Measurements from ENCODE around the gene ZBTB39. TPM values are rescaled to one million over a fixed set of nuclear protein-coding genes. Genes with fewer than 3 reads are reported as not detected.

The ZBTB39 gene
- total RNA-seq, 1 donor from 2014 or later, result 5.7 TPM

- Histone ChIP-seq H3K27ac (ENCODE audit: low read depth, low read length) (no peak overlapping the region), H3K4me3 (ENCODE audit: low read length in 3 of 3) (no peak overlapping the region), H3K4me1 (ENCODE audit: control insufficient read depth in 3 of 3, insufficient read depth in 3 of 3, low read length in 3 of 3) (no peaks in the 10 kb centered on the region), H3K9me3 (ENCODE audit: control insufficient read depth in 3 of 3, low read length in 3 of 3) (no peaks in the 10 kb centered on the region), H3K36me3 (ENCODE audit: control insufficient read depth in 3 of 3, insufficient read depth in 3 of 3, low read length in 3 of 3) (no peaks in the 10 kb centered on the region), H3K27me3 (ENCODE audit: control insufficient read depth in 3 of 3, insufficient read depth in 3 of 3, low read length in 3 of 3) (peaks cover 4 to 26% (median 7%) of the 10 kb centered on the region in 3 donors), H3K9ac (ENCODE audit: low read depth in 1 of 3, low read length in 3 of 3) (no peak overlapping the region)
Measured at GRCh38 chr12:57046947-57047890, 40.9 kb upstream of the ZBTB39 start.

GRCh38 chr12:57046086-57046791 is 39.9 kb upstream of the ZBTB39 start:
- Histone ChIP-seq H3K4me3 (ENCODE audit: low read length in 3 of 3) (no peak overlapping the region), H3K27me3 (ENCODE audit: control insufficient read depth in 3 of 3, insufficient read depth in 3 of 3, low read length in 3 of 3) (peaks cover 4 to 26% (median 7%) of the 10 kb centered on the region in 3 donors), H3K36me3 (ENCODE audit: control insufficient read depth in 3 of 3, insufficient read depth in 3 of 3, low read length in 3 of 3) (no peaks in the 10 kb centered on the region), H3K9ac (ENCODE audit: low read depth in 1 of 3, low read length in 3 of 3) (no peak overlapping the region), H3K9me3 (ENCODE audit: control insufficient read depth in 3 of 3, low read length in 3 of 3) (no peaks in the 10 kb centered on the region), H3K27ac (ENCODE audit: low read depth, low read length) (no peak overlapping the region), H3K4me1 (ENCODE audit: control insufficient read depth in 3 of 3, insufficient read depth in 3 of 3, low read length in 3 of 3) (no peaks in the 10 kb centered on the region)

GRCh38 chr12:57044889-57045288 is 38.5 kb upstream of the ZBTB39 start:
- no peak overlapping the region for H3K4me3 ChIP-seq (ENCODE audit: low read length in 3 of 3)
- peaks cover 4 to 24% (median 7%) of the 10 kb centered on the region in 3 donors for H3K27me3 ChIP-seq (ENCODE audit: control insufficient read depth in 3 of 3, insufficient read depth in 3 of 3, low read length in 3 of 3)
- H3K9me3 ChIP-seq (ENCODE audit: control insufficient read depth in 3 of 3, low read length in 3 of 3), result no peaks in the 10 kb centered on the region
- H3K36me3 ChIP-seq (ENCODE audit: control insufficient read depth in 3 of 3, insufficient read depth in 3 of 3, low read length in 3 of 3), result no peaks in the 10 kb centered on the region
- no peaks in the 10 kb centered on the region for H3K4me1 ChIP-seq (ENCODE audit: control insufficient read depth in 3 of 3, insufficient read depth in 3 of 3, low read length in 3 of 3)
- H3K9ac ChIP-seq (ENCODE audit: low read depth in 1 of 3, low read length in 3 of 3), result no peak overlapping the region
- no peak overlapping the region for H3K27ac ChIP-seq (ENCODE audit: low read depth, low read length)

GRCh38 chr12:57044468-57044867 is 38.1 kb upstream of the ZBTB39 start:
- Histone ChIP-seq H3K9ac (ENCODE audit: low read depth in 1 of 3, low read length in 3 of 3) (no peak overlapping the region), H3K36me3 (ENCODE audit: control insufficient read depth in 3 of 3, insufficient read depth in 3 of 3, low read length in 3 of 3) (no peaks in the 10 kb centered on the region), H3K4me1 (ENCODE audit: control insufficient read depth in 3 of 3, insufficient read depth in 3 of 3, low read length in 3 of 3) (no peaks in the 10 kb centered on the region), H3K9me3 (ENCODE audit: control insufficient read depth in 3 of 3, low read length in 3 of 3) (no peaks in the 10 kb centered on the region), H3K4me3 (ENCODE audit: low read length in 3 of 3) (no peak overlapping the region), H3K27ac (ENCODE audit: low read depth, low read length) (no peak overlapping the region), H3K27me3 (ENCODE audit: control insufficient read depth in 3 of 3, insufficient read depth in 3 of 3, low read length in 3 of 3) (peaks cover 4 to 21% (median 7%) of the 10 kb centered on the region in 3 donors)

- Histone ChIP-seq H3K36me3 (ENCODE audit: control insufficient read depth in 3 of 3, insufficient read depth in 3 of 3, low read length in 3 of 3) (no peaks in the 10 kb centered on the region), H3K9ac (ENCODE audit: low read depth in 1 of 3, low read length in 3 of 3) (no peak overlapping the region), H3K9me3 (ENCODE audit: control insufficient read depth in 3 of 3, low read length in 3 of 3) (no peaks in the 10 kb centered on the region), H3K4me1 (ENCODE audit: control insufficient read depth in 3 of 3, insufficient read depth in 3 of 3, low read length in 3 of 3) (no peaks in the 10 kb centered on the region), H3K27ac (ENCODE audit: low read depth, low read length) (no peak overlapping the region), H3K27me3 (ENCODE audit: control insufficient read depth in 3 of 3, insufficient read depth in 3 of 3, low read length in 3 of 3) (peaks cover 4 to 21% (median 7%) of the 10 kb centered on the region in 3 donors), H3K4me3 (ENCODE audit: low read length in 3 of 3) (no peak overlapping the region)
Measured at GRCh38 chr12:57042695-57043094, 36.3 kb upstream of the ZBTB39 start.

GRCh38 chr12:57040750-57041149 is 34.4 kb upstream of the ZBTB39 start:
- Histone ChIP-seq H3K27me3 (ENCODE audit: control insufficient read depth in 3 of 3, insufficient read depth in 3 of 3, low read length in 3 of 3) (peaks cover 0 to 5% (median 4%) of the 10 kb centered on the region in 3 donors), H3K27ac (ENCODE audit: low read depth, low read length) (no peak overlapping the region), H3K9me3 (ENCODE audit: control insufficient read depth in 3 of 3, low read length in 3 of 3) (no peaks in the 10 kb centered on the region), H3K9ac (ENCODE audit: low read depth in 1 of 3, low read length in 3 of 3) (no peak overlapping the region), H3K36me3 (ENCODE audit: control insufficient read depth in 3 of 3, insufficient read depth in 3 of 3, low read length in 3 of 3) (no peaks in the 10 kb centered on the region), H3K4me3 (ENCODE audit: low read length in 3 of 3) (no peak overlapping the region), H3K4me1 (ENCODE audit: control insufficient read depth in 3 of 3, insufficient read depth in 3 of 3, low read length in 3 of 3) (no peaks in the 10 kb centered on the region)

GRCh38 chr12:57040211-57040610 is 33.9 kb upstream of the ZBTB39 start:
- no peaks in the 10 kb centered on the region for H3K4me1 ChIP-seq (ENCODE audit: control insufficient read depth in 3 of 3, insufficient read depth in 3 of 3, low read length in 3 of 3)
- H3K27me3 ChIP-seq (ENCODE audit: control insufficient read depth in 3 of 3, insufficient read depth in 3 of 3, low read length in 3 of 3), result peaks cover 0 to 5% (median 4%) of the 10 kb centered on the region in 3 donors
- H3K27ac ChIP-seq (ENCODE audit: low read depth, low read length), result no peak overlapping the region
- H3K9ac ChIP-seq (ENCODE audit: low read depth in 1 of 3, low read length in 3 of 3), result no peak overlapping the region
- H3K4me3 ChIP-seq (ENCODE audit: low read length in 3 of 3), result no peak overlapping the region
- no peaks in the 10 kb centered on the region for H3K9me3 ChIP-seq (ENCODE audit: control insufficient read depth in 3 of 3, low read length in 3 of 3)
- no peaks in the 10 kb centered on the region for H3K36me3 ChIP-seq (ENCODE audit: control insufficient read depth in 3 of 3, insufficient read depth in 3 of 3, low read length in 3 of 3)

GRCh38 chr12:57039016-57039798 is 32.9 kb upstream of the ZBTB39 start:
- Histone ChIP-seq H3K27me3 (ENCODE audit: control insufficient read depth in 3 of 3, insufficient read depth in 3 of 3, low read length in 3 of 3) (peaks cover 0 to 5% (median 4%) of the 10 kb centered on the region in 3 donors), H3K9me3 (ENCODE audit: control insufficient read depth in 3 of 3, low read length in 3 of 3) (no peaks in the 10 kb centered on the region)

GRCh38 chr12:57037264-57037663 is 30.9 kb upstream of the ZBTB39 start:
- H3K9me3 ChIP-seq (ENCODE audit: control insufficient read depth in 3 of 3, low read length in 3 of 3), result no peaks in the 10 kb centered on the region
- no peak overlapping the region for H3K27ac ChIP-seq (ENCODE audit: low read depth, low read length)
- no peaks in the 10 kb centered on the region for H3K4me1 ChIP-seq (ENCODE audit: control insufficient read depth in 3 of 3, insufficient read depth in 3 of 3, low read length in 3 of 3)
- no peaks in the 10 kb centered on the region for H3K27me3 ChIP-seq (ENCODE audit: control insufficient read depth in 3 of 3, insufficient read depth in 3 of 3, low read length in 3 of 3)
- H3K36me3 ChIP-seq (ENCODE audit: control insufficient read depth in 3 of 3, insufficient read depth in 3 of 3, low read length in 3 of 3), result no peaks in the 10 kb centered on the region
- H3K4me3 ChIP-seq (ENCODE audit: low read length in 3 of 3), result no peak overlapping the region
- H3K9ac ChIP-seq (ENCODE audit: low read depth in 1 of 3, low read length in 3 of 3), result no peak overlapping the region

More at GRCh38 chr12:57039016-57039798, 32.9 kb upstream of the ZBTB39 start:
- Histone ChIP-seq H3K9ac (ENCODE audit: low read depth in 1 of 3, low read length in 3 of 3) (no peak overlapping the region), H3K4me1 (ENCODE audit: control insufficient read depth in 3 of 3, insufficient read depth in 3 of 3, low read length in 3 of 3) (no peaks in the 10 kb centered on the region), H3K27ac (ENCODE audit: low read depth, low read length) (no peak overlapping the region), H3K4me3 (ENCODE audit: low read length in 3 of 3) (no peak overlapping the region), H3K36me3 (ENCODE audit: control insufficient read depth in 3 of 3, insufficient read depth in 3 of 3, low read length in 3 of 3) (no peaks in the 10 kb centered on the region)

Data from skeletal muscle tissue (tissue), 4 donors.